Measurements from ENCODE around the gene CXCL16.

CXCL16 gene

DNA sequence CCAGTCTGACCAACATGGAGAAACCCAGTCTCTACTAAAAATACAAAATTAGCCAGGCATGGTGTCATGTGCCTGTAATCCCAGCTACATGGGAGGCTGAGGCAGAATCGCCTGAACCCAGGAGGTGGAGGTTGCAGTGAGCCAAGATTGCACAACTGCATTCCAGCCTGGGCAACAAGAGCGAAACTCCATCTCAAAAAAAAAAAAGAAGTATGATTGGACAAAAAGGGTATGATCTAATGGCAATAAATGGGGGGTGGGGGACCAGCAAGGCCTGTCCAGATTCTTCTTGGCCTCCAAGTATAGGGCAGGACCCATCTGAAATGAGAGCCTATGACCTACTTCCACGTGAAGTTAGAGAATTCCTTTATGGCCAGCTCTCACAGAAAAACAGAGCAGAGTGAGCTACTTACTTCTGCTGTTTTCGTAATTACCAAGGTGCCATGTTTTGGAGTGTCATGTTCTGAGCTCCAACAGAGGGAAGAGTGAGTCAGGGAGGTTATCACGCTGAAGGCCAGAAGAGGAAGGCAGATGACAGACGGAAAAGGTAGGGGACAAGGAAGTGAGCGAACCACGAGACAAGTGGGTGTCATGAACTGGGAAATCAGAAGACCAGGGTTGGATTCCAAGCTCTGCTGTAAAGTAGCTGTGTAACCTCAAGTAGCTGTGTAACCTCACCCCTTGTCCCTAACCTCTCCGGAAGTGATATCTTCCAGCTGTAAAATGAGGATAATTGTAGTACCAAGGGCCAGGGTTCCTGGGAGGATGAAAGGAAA is 3.7 kb downstream of the CXCL16 start:
- H3K9ac ChIP-seq (ENCODE audit: low read length): no peak overlapping the region
- H3K4me1 ChIP-seq (ENCODE audit: control insufficient read depth, insufficient read depth, low read depth, low read length): peaks cover 18% of the 10 kb centered on the region
- H3K4me2 ChIP-seq (ENCODE audit: low read length, poor library complexity, severe bottlenecking): no peak overlapping the region
- H3K14ac ChIP-seq (ENCODE audit: low read length in 2 of 2): no peak overlapping the region
- H3K79me1 ChIP-seq (replicated peaks; ENCODE audit: low read length, poor library complexity, severe bottlenecking): peaks cover 2% of the 10 kb centered on the region
- peaks cover 7 to 9% of the 10 kb centered on the region in 2 experiments for H3K36me3 ChIP-seq (ENCODE audit: control insufficient read depth in 1 of 2, insufficient read depth in 2 of 2, low read depth in 1 of 2, low read length in 2 of 2)
- no peak overlapping the region for H3K27ac ChIP-seq (ENCODE audit: low read length, poor library complexity, severe bottlenecking)
- no peak overlapping the region for H3K23ac ChIP-seq (ENCODE audit: low read length in 2 of 2)
- no peak overlapping the region for H2AK5ac ChIP-seq (ENCODE audit: low read length, severe bottlenecking)
- no peak overlapping the region for H4K8ac ChIP-seq (ENCODE audit: low read length)
- 59% methylated on average over 8 of the region's 9 CpGs for WGBS
- H3K4ac ChIP-seq (ENCODE audit: low read depth in 1 of 2, low read length in 2 of 2): no peak overlapping the region
- H2AFZ ChIP-seq (ENCODE audit: low read depth, low read length): no peak overlapping the region
- no peak overlapping the region for H4K91ac ChIP-seq (ENCODE audit: low read length)
- no peaks in the 10 kb centered on the region for H3K9me3 ChIP-seq (ENCODE audit: control insufficient read depth, low read length)
- no peak overlapping the region for H2BK12ac ChIP-seq (ENCODE audit: low read length in 2 of 2)
- no peak overlapping the region for H2BK120ac ChIP-seq (ENCODE audit: low read depth, low read length)
- H3K27me3 ChIP-seq (ENCODE audit: control insufficient read depth in 1 of 2, insufficient read depth in 1 of 2, low read length in 2 of 2): peaks cover 27 to 31% of the 10 kb centered on the region in 2 experiments
- no peak overlapping the region for H3K4me3 ChIP-seq (ENCODE audit: insufficient read depth in 1 of 2, low read depth in 1 of 2, low read length in 2 of 2)
- no peak overlapping the region for H2BK5ac ChIP-seq (ENCODE audit: low read depth, low read length, poor library complexity, severe bottlenecking)
- H2BK15ac ChIP-seq (ENCODE audit: low read depth, poor library complexity, severe bottlenecking): no peak overlapping the region
- no peak for DNase-seq
- H3K18ac ChIP-seq (ENCODE audit: low read depth in 1 of 2, low read length in 2 of 2): no peak overlapping the region

DNA sequence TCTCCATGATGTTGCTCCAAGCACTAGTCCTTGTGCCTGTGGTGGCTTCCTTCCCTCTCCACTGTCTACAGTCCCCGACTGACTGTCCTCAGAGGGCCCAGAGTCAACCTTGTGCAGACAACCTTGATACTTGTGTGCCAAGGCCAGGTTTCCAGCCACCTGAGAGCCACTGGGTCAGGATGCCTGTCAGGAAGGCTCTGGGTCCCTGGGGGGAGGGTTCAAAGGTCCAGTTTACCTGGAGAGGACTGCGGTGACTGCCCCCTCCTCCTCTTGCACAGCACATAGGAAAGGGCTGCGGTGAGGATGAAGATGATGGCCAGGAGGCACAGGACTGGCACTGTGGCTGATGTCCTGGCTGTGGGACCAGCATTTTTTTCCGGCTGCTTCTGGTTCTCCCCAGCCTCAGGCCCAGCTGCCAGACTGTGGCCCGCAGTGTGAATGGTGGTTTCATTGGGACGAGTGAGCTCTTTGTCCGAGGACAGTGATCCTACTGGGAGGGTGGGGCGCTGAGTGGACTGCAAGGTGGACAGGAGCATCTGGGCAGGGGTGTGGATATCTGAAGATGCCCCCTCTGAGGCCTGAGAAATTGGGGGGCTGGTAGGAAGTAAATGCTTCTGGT is 4.8 kb downstream of the CXCL16 start:
- Histone ChIP-seq H3K18ac (ENCODE audit: low read depth in 1 of 2, low read length in 2 of 2) (no peak overlapping the region), H4K91ac (ENCODE audit: low read length) (no peak overlapping the region), H2BK15ac (ENCODE audit: low read depth, poor library complexity, severe bottlenecking) (no peak overlapping the region), H2BK12ac (ENCODE audit: low read length in 2 of 2) (no peak overlapping the region), H3K9ac (ENCODE audit: low read length) (no peak overlapping the region), H3K4me2 (ENCODE audit: low read length, poor library complexity, severe bottlenecking) (no peak overlapping the region), H3K27me3 (ENCODE audit: control insufficient read depth in 1 of 2, insufficient read depth in 1 of 2, low read length in 2 of 2) (peaks cover 16 to 20% of the 10 kb centered on the region in 2 experiments), H3K9me3 (ENCODE audit: control insufficient read depth, low read length) (no peaks in the 10 kb centered on the region), H3K27ac (ENCODE audit: low read length, poor library complexity, severe bottlenecking) (no peak overlapping the region), H4K8ac (ENCODE audit: low read length) (no peak overlapping the region), H2AFZ (ENCODE audit: low read depth, low read length) (no peak overlapping the region), H3K4me1 (ENCODE audit: control insufficient read depth, insufficient read depth, low read depth, low read length) (peaks cover 20% of the 10 kb centered on the region), H2BK120ac (ENCODE audit: low read depth, low read length) (no peak overlapping the region), H3K4ac (ENCODE audit: low read depth in 1 of 2, low read length in 2 of 2) (no peak overlapping the region), H3K4me3 (ENCODE audit: insufficient read depth in 1 of 2, low read depth in 1 of 2, low read length in 2 of 2) (no peak overlapping the region), H3K79me1 (replicated peaks; ENCODE audit: low read length, poor library complexity, severe bottlenecking) (peaks cover 2% of the 10 kb centered on the region), H3K23ac (ENCODE audit: low read length in 2 of 2) (no peak overlapping the region), H2AK5ac (ENCODE audit: low read length, severe bottlenecking) (no peak overlapping the region), H2BK5ac (ENCODE audit: low read depth, low read length, poor library complexity, severe bottlenecking) (no peak overlapping the region), H3K14ac (ENCODE audit: low read length in 2 of 2) (no peak overlapping the region), H3K36me3 (ENCODE audit: control insufficient read depth in 1 of 2, insufficient read depth in 2 of 2, low read depth in 1 of 2, low read length in 2 of 2) (peaks cover 7 to 9% of the 10 kb centered on the region in 2 experiments)
- DNase-seq: no peak
- WGBS: 88% methylated on average over 8 of the region's 8 CpGs

DNA sequence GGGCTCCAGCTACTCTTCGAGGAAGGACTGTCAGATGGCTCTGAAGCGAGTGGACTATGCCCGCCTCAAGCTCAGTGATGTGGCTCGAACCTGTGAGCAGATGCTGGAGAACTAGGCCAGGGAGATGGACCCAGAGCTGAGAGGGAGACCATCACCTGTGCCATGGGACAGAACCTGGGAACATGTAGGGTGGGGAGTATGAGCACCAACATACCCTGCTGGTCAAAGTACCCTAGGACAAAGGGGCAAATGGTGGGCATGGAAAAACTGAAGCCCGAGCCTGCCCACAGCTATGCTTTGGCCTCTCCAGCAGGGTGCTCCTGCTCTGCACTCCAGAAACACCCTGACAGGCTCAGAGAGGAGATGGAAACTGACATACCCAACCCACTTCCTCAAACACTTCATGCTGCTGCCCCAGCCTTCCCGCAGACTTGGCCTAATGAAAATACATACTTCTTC is 6.6 kb downstream of the CXCL16 start:
- no peak overlapping the region for H2BK15ac ChIP-seq (ENCODE audit: low read depth, poor library complexity, severe bottlenecking)
- no peaks in the 10 kb centered on the region for H3K9me3 ChIP-seq (ENCODE audit: control insufficient read depth, low read length)
- no peak overlapping the region for H3K27ac ChIP-seq (ENCODE audit: low read length, poor library complexity, severe bottlenecking)
- no peak overlapping the region for H4K8ac ChIP-seq (ENCODE audit: low read length)
- WGBS: over 99% methylated on average over 5 of the region's 6 CpGs
- no peak overlapping the region for H3K9ac ChIP-seq (ENCODE audit: low read length)
- H2AK5ac ChIP-seq (ENCODE audit: low read length, severe bottlenecking): no peak overlapping the region
- no peak overlapping the region for H4K91ac ChIP-seq (ENCODE audit: low read length)
- no peak overlapping the region for H3K4ac ChIP-seq (ENCODE audit: low read depth in 1 of 2, low read length in 2 of 2)
- H2BK5ac ChIP-seq (ENCODE audit: low read depth, low read length, poor library complexity, severe bottlenecking): no peak overlapping the region
- H2AFZ ChIP-seq (ENCODE audit: low read depth, low read length): no peak overlapping the region
- H3K4me3 ChIP-seq (ENCODE audit: insufficient read depth in 1 of 2, low read depth in 1 of 2, low read length in 2 of 2): no peak overlapping the region
- H3K36me3 ChIP-seq (ENCODE audit: control insufficient read depth in 1 of 2, insufficient read depth in 2 of 2, low read depth in 1 of 2, low read length in 2 of 2): peaks cover 7 to 9% of the 10 kb centered on the region in 2 experiments
- no peak overlapping the region for H2BK12ac ChIP-seq (ENCODE audit: low read length in 2 of 2)
- no peak overlapping the region for H2BK120ac ChIP-seq (ENCODE audit: low read depth, low read length)
- H3K18ac ChIP-seq (ENCODE audit: low read depth in 1 of 2, low read length in 2 of 2): no peak overlapping the region
- peaks cover 2 to 6% of the 10 kb centered on the region in 2 experiments for H3K27me3 ChIP-seq (ENCODE audit: control insufficient read depth in 1 of 2, insufficient read depth in 1 of 2, low read length in 2 of 2)
- H3K14ac ChIP-seq (ENCODE audit: low read length in 2 of 2): no peak overlapping the region
- peaks cover 2% of the 10 kb centered on the region for H3K79me1 ChIP-seq (replicated peaks; ENCODE audit: low read length, poor library complexity, severe bottlenecking)
- H3K23ac ChIP-seq (ENCODE audit: low read length in 2 of 2): no peak overlapping the region
- DNase-seq: no peak
- peaks cover 5% of the 10 kb centered on the region for H3K4me1 ChIP-seq (ENCODE audit: control insufficient read depth, insufficient read depth, low read depth, low read length)
- no peak overlapping the region for H3K4me2 ChIP-seq (ENCODE audit: low read length, poor library complexity, severe bottlenecking)

DNA sequence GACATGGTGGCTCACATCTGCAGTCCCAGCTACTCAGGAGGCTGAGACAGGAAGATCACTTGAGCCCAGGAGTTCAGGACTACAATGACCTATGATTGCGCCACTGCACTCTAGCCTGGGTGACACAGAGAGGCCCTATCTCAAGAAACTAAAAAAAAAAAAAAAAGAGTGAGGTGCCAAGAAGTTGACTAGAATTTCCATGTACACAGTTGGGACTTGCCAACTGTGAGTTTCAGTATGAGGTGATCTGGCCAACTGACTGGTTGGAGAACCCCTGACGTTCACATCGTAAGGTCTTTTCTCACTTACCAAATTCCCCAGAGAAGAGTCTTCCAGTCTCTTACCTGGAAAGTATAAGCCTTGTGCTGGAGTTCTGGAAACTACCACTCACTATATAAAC is 11.6 kb downstream of the CXCL16 start:
- Histone ChIP-seq H3K14ac (ENCODE audit: low read length in 2 of 2) (no peak overlapping the region), H3K4me2 (ENCODE audit: low read length, poor library complexity, severe bottlenecking) (no peak overlapping the region), H2BK15ac (ENCODE audit: low read depth, poor library complexity, severe bottlenecking) (no peak overlapping the region), H2BK12ac (ENCODE audit: low read length in 2 of 2) (no peak overlapping the region), H3K18ac (ENCODE audit: low read depth in 1 of 2, low read length in 2 of 2) (no peak overlapping the region), H4K91ac (ENCODE audit: low read length) (no peak overlapping the region), H2AK5ac (ENCODE audit: low read length, severe bottlenecking) (no peak overlapping the region), H4K8ac (ENCODE audit: low read length) (no peak overlapping the region), H3K23ac (ENCODE audit: low read length in 2 of 2) (no peak overlapping the region), H3K9ac (ENCODE audit: low read length) (no peak overlapping the region), H3K4ac (ENCODE audit: low read depth in 1 of 2, low read length in 2 of 2) (no peak overlapping the region), H3K27ac (ENCODE audit: low read length, poor library complexity, severe bottlenecking) (no peak overlapping the region), H2BK5ac (ENCODE audit: low read depth, low read length, poor library complexity, severe bottlenecking) (no peak overlapping the region), H3K4me1 (ENCODE audit: control insufficient read depth, insufficient read depth, low read depth, low read length) (peaks cover 5% of the 10 kb centered on the region), H2AFZ (ENCODE audit: low read depth, low read length) (no peak overlapping the region), H2BK120ac (ENCODE audit: low read depth, low read length) (no peak overlapping the region), H3K79me1 (replicated peaks; ENCODE audit: low read length, poor library complexity, severe bottlenecking) (peaks cover 2% of the 10 kb centered on the region), H3K27me3 (ENCODE audit: control insufficient read depth in 1 of 2, insufficient read depth in 1 of 2, low read length in 2 of 2) (no peaks in the 10 kb centered on the region), H3K9me3 (ENCODE audit: control insufficient read depth, low read length) (no peaks in the 10 kb centered on the region), H3K4me3 (ENCODE audit: insufficient read depth in 1 of 2, low read depth in 1 of 2, low read length in 2 of 2) (no peak overlapping the region), H3K36me3 (ENCODE audit: control insufficient read depth in 1 of 2, insufficient read depth in 2 of 2, low read depth in 1 of 2, low read length in 2 of 2) (peaks cover 3 to 4% of the 10 kb centered on the region in 2 experiments)
- WGBS: 70% methylated on average over 1 of the region's 3 CpGs
- DNase-seq: no peak

Data from mesenchymal stem cell (in vitro differentiated cells and primary cell).